Neural cell (in vitro differentiated cells): ENCODE results near the gene SIM1.

Experiments
- CTCF ChIP-seq: fragments of 450-650 bp; IDR thresholded peaks from 2 replicates; pipeline ENCODE4 v1.5.1; 2014; ENCODE audit warnings: antibody characterized with exemption, mild to moderate bottlenecking, moderate library complexity; ENCODE audit not compliant: poor library complexity, severe bottlenecking
- EP300 ChIP-seq: fragments of 450-650 bp; conservative IDR thresholded peaks from 2 replicates; pipeline ENCODE4 v1.6.1; 2014; ENCODE audit warnings: antibody characterized with exemption, mild to moderate bottlenecking, moderate library complexity; ENCODE audit not compliant: poor library complexity, severe bottlenecking
- EZH2 ChIP-seq: fragments of 200-600, 300-800 bp; shearing (Covaris generic), sonication (generic); IDR thresholded peaks from 2 replicates; pipeline ENCODE4 v1.6.1; 2014; ENCODE audit warnings: antibody characterized with exemption, low read length, borderline replicate concordance, mild to moderate bottlenecking; ENCODE audit not compliant: insufficient read depth, poor library complexity, severe bottlenecking
- POLR2AphosphoS5 ChIP-seq: IDR thresholded peaks from 2 replicates; pipeline ENCODE4 v1.6.1; 2012
- REST ChIP-seq: IDR thresholded peaks from 2 replicates; pipeline ENCODE4 v1.6.1; 2012; ENCODE audit warnings: borderline replicate concordance
- SMC3 ChIP-seq: fragments of 450-650 bp; conservative IDR thresholded peaks from 2 replicates; pipeline ENCODE4 v1.6.1; 2014; ENCODE audit warnings: antibody characterized with exemption, mild to moderate bottlenecking, moderate library complexity; ENCODE audit not compliant: poor library complexity
- TAF1 ChIP-seq: IDR thresholded peaks from 2 replicates; pipeline ENCODE4 v1.6.1; 2012; ENCODE audit warnings: low read depth

- no peak for TF ChIP-seq CTCF
- no peak for TF ChIP-seq REST
- no peak for TF ChIP-seq TAF1
- no peak for TF ChIP-seq EP300
- no peak for TF ChIP-seq POLR2AphosphoS5
- no peak for TF ChIP-seq EZH2
- no peak for TF ChIP-seq SMC3
Observed at GRCh38 chr6:100420711-100421110, 44.0 kb downstream of the SIM1 start.
